Measurements from ENCODE around the gene P3H3.
A peak's percentile ranks its signal among the peaks of the same experiment; 100 is the strongest.

The P3H3 gene

DNA sequence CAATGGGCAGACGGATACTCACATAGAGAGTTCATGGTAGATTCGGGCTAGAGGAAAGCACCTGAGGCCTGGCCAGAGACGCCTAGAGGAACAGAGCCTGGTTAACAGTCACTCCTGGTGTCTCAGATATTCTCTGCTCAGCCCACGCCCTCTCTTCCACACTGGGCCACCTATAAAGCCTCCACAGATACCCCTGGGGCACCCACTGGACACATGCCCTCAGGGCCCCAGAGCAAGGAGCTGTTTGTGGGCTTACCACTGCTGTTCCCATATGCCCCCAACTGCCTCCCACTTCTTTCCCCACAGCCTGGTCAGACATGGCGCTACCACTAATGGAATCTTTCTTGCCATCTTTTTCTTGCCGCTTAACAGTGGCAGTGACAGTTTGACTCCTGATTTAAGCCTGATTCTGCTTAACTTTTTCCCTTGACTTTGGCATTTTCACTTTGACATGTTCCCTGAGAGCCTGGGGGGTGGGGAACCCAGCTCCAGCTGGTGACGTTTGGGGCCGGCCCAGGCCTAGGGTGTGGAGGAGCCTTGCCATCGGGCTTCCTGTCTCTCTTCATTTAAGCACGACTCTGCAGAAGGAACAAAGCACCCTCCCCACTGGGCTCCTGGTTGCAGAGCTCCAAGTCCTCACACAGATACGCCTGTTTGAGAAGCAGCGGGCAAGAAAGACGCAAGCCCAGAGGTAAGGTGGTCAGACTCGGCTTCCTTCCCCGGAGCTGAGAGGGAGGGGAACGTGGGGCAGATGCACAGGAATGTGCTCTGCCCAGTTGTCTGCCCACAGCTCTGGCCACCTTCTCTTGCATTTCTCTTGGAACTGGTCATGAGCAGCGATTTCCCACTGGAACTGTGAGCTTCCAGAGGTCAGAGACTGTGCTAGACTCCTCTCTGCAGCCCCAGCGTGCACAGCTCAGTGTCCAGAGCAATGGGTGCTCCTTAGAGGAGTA, 39.0 kb upstream of the P3H3 start, which contains the start of gene CD4:
CD4 (plus strand) TSS at position 557 of the 953 bp plus-strand sequence. CDS start 10,611 bp downstream, outside the sequence.
- no peak within 1 kb of the TSS for H3K27ac ChIP-seq (ENCODE audit: low read length)
- no peak within 1 kb of the TSS for H3K4me2 ChIP-seq (ENCODE audit: low read length)
- no peak within 1 kb of the TSS for H3K4me3 ChIP-seq (ENCODE audit: low read length)
- H3K36me3 ChIP-seq (replicated peaks; ENCODE audit: low read depth, low read length), result no peaks in the 10 kb centered on the region
- H4K20me1 ChIP-seq (ENCODE audit: insufficient read depth, low read length), result no peaks in the 10 kb centered on the region
- H2AFZ ChIP-seq (ENCODE audit: low read depth, low read length), result no peak within 1 kb of the TSS
- H3K79me2 ChIP-seq (ENCODE audit: low read length), result no peaks in the 10 kb centered on the region
- H3K4me1 ChIP-seq (ENCODE audit: low read length), result peaks cover 24% of the 10 kb centered on the region
- H3K27me3 ChIP-seq (ENCODE audit: low read depth, low read length), result no peaks in the 10 kb centered on the region
- H3K9me3 ChIP-seq (ENCODE audit: insufficient read depth, low read length), result no peaks in the 10 kb centered on the region
- TF ChIP-seq, protein P1, sequence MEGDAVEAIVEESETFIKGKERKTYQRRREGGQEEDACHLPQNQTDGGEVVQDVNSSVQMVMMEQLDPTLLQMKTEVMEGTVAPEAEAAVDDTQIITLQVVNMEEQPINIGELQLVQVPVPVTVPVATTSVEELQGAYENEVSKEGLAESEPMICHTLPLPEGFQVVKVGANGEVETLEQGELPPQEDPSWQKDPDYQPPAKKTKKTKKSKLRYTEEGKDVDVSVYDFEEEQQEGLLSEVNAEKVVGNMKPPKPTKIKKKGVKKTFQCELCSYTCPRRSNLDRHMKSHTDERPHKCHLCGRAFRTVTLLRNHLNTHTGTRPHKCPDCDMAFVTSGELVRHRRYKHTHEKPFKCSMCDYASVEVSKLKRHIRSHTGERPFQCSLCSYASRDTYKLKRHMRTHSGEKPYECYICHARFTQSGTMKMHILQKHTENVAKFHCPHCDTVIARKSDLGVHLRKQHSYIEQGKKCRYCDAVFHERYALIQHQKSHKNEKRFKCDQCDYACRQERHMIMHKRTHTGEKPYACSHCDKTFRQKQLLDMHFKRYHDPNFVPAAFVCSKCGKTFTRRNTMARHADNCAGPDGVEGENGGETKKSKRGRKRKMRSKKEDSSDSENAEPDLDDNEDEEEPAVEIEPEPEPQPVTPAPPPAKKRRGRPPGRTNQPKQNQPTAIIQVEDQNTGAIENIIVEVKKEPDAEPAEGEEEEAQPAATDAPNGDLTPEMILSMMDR (IDR thresholded peaks at IDR 0.05; ENCODE audit: low read depth, low read length), result no peak
- no peak for TF ChIP-seq EZH2phosphoT487 (IDR thresholded peaks at IDR 0.05; ENCODE audit: low read depth)
- no peak within 1 kb of the TSS for H3K9ac ChIP-seq (ENCODE audit: low read length)

DNA sequence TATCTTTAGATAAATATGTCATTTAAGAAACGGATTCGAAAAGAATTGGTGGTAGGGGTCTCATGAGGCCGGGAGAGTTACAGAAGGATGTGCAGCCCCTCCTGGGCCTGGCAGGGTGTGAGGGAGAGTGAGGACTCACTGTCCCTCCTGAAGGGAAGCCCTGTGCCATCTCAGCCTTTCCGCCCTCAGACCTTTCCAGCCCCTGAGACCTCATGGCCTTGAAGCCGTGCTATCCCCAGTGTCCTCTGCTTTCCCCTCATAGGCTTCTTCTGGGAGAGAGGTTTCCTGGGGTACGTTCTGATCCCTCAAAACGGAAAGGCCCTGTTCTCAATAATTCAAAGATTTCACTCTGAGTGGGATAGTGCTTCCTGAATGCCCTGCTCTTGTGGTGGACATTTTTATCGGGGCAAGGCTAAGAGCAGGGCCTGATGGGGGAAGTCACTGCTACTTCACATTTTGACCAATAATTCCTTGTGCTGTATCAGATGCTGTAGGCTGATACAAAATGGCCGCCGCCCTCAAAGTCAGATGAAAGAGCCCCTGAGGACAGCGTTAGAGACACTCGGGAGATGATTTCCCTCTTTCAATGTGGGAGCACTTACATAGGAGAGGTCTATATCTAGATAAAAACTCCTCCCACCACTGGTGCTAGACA, 37.6 kb upstream of the P3H3 start:
- Histone ChIP-seq H3K4me2 (ENCODE audit: low read length) (no peak overlapping the region), H3K4me1 (ENCODE audit: low read length) (peaks cover 15% of the 10 kb centered on the region), H3K9me3 (ENCODE audit: insufficient read depth, low read length) (no peaks in the 10 kb centered on the region), H4K20me1 (ENCODE audit: insufficient read depth, low read length) (no peaks in the 10 kb centered on the region), H3K4me3 (ENCODE audit: low read length) (no peak overlapping the region), H3K9ac (ENCODE audit: low read length) (no peak overlapping the region), H2AFZ (ENCODE audit: low read depth, low read length) (no peak overlapping the region), H3K79me2 (ENCODE audit: low read length) (no peaks in the 10 kb centered on the region), H3K36me3 (replicated peaks; ENCODE audit: low read depth, low read length) (no peaks in the 10 kb centered on the region), H3K27me3 (ENCODE audit: low read depth, low read length) (no peaks in the 10 kb centered on the region), H3K27ac (ENCODE audit: low read length) (no peak overlapping the region)
- TF ChIP-seq, protein P1 (IDR thresholded peaks at IDR 0.05; ENCODE audit: low read depth, low read length), result no peak
- TF ChIP-seq EZH2phosphoT487 (IDR thresholded peaks at IDR 0.05; ENCODE audit: low read depth), result no peak

DNA sequence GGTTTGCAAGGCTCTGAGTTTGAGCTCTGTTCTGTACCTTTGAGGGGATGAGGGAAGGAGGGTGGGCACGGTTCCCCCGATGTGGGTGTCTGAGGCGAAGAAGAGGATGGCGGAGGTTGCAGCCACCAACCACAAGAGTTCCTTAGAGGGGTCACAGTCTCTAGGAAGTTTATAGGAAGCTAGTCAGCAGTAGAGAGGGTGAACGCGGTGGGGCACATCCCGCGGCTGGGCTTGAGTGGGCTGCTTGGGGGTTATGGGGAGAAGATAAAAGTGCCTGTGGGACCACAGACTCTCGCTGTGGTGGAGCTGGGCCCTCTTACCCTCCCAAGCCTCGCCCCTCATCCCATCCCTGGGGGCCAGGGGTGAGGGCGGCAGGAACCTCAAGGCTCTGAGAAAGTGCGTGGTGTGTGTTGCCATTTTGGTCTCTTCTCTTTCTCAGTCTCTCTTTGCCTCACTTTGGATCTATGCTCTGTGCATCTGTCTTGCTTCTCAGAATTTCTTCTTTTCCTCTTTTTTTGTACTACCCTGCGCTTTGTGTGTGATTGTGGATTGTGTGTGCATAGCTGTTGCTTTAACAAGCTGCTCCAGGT, 36.2 kb upstream of the P3H3 start:
- peak overlapping the region; percentile 41; the same call in 1 of the 2 replicates for H3K4me2 ChIP-seq (ENCODE audit: low read length)
- no peaks in the 10 kb centered on the region for H4K20me1 ChIP-seq (ENCODE audit: insufficient read depth, low read length)
- no peaks in the 10 kb centered on the region for H3K9me3 ChIP-seq (ENCODE audit: insufficient read depth, low read length)
- no peak overlapping the region; the same call in 1 of the 2 replicates for H3K9ac ChIP-seq (ENCODE audit: low read length)
- peaks cover 15% of the 10 kb centered on the region for H3K4me1 ChIP-seq (ENCODE audit: low read length)
- no peak overlapping the region for H3K27ac ChIP-seq (ENCODE audit: low read length)
- no peaks in the 10 kb centered on the region for H3K36me3 ChIP-seq (replicated peaks; ENCODE audit: low read depth, low read length)
- H3K4me3 ChIP-seq (ENCODE audit: low read length), result no peak overlapping the region
- no peaks in the 10 kb centered on the region for H3K27me3 ChIP-seq (ENCODE audit: low read depth, low read length)
- TF ChIP-seq EZH2phosphoT487 (IDR thresholded peaks at IDR 0.05; ENCODE audit: low read depth), result no peak
- TF ChIP-seq, protein P1 (IDR thresholded peaks at IDR 0.05; ENCODE audit: low read depth, low read length), result no peak
- H3K79me2 ChIP-seq (ENCODE audit: low read length), result no peaks in the 10 kb centered on the region
- peak overlapping the region; percentile 92 for H2AFZ ChIP-seq (ENCODE audit: low read depth, low read length)

Measured in OCI-LY3 (cell line).